Measurements from ENCODE around the gene PFKFB3.

Gene PFKFB3

GRCh38 chr10:6301488-6302075 is 98.8 kb downstream of the PFKFB3 start:
- Histone ChIP-seq H3K4me2 (ENCODE audit: low read length) (no peak overlapping the region), H3K9ac (ENCODE audit: low read length) (no peak overlapping the region), H3K4me1 (ENCODE audit: insufficient read depth, low read length, severe bottlenecking) (peaks cover 39% of the 10 kb centered on the region), H3K79me2 (ENCODE audit: insufficient read depth, low read length) (no peaks in the 10 kb centered on the region), H3K9me2 (ENCODE audit: low read depth, low read length) (no peaks in the 10 kb centered on the region), H3K4me3 (ENCODE audit: low read depth, low read length, poor library complexity, severe bottlenecking) (no peak overlapping the region), H4K20me1 (ENCODE audit: insufficient read depth, low read length) (no peaks in the 10 kb centered on the region), H3K27ac (ENCODE audit: low read depth, low read length, poor library complexity, severe bottlenecking) (peak overlapping the region; percentile 93), H3F3A (ENCODE audit: insufficient read depth, low read length) (no peaks in the 10 kb centered on the region), H3K9me3 (ENCODE audit: low read length) (peaks cover 1% of the 10 kb centered on the region; the same call in 1 of the 2 replicates), H2AFZ (ENCODE audit: low read length) (no peak overlapping the region), H3K27me3 (ENCODE audit: insufficient read depth, low read length) (no peaks in the 10 kb centered on the region), H3K36me3 (ENCODE audit: insufficient read depth, low read length) (no peaks in the 10 kb centered on the region)
- no peak for TF ChIP-seq EZH2 (IDR thresholded peaks at IDR 0.05; ENCODE audit: borderline replicate concordance, low read length)
- TF ChIP-seq, protein P1, sequence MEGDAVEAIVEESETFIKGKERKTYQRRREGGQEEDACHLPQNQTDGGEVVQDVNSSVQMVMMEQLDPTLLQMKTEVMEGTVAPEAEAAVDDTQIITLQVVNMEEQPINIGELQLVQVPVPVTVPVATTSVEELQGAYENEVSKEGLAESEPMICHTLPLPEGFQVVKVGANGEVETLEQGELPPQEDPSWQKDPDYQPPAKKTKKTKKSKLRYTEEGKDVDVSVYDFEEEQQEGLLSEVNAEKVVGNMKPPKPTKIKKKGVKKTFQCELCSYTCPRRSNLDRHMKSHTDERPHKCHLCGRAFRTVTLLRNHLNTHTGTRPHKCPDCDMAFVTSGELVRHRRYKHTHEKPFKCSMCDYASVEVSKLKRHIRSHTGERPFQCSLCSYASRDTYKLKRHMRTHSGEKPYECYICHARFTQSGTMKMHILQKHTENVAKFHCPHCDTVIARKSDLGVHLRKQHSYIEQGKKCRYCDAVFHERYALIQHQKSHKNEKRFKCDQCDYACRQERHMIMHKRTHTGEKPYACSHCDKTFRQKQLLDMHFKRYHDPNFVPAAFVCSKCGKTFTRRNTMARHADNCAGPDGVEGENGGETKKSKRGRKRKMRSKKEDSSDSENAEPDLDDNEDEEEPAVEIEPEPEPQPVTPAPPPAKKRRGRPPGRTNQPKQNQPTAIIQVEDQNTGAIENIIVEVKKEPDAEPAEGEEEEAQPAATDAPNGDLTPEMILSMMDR (IDR thresholded peaks at IDR 0.05; ENCODE audit: low read length): no peak
